ENCODE measurements around the gene MCU.
"Not testable (repeated sequence)": the region's sequence is repeated elsewhere in the genome, so short reads cannot be mapped to it uniquely, and the experiment has no call there.

Gene MCU

GRCh38 chr10:72732521-72732920 lies 40.6 kb downstream of the MCU start:
- no peaks in the 10 kb centered on the region for H3K9me3 ChIP-seq (ENCODE audit: control insufficient read depth, insufficient read depth, low read depth, low read length)
- H3K9ac ChIP-seq (ENCODE audit: low read length) = no peak overlapping the region
- no peak overlapping the region for H3K27ac ChIP-seq (ENCODE audit: low read depth, low read length)

GRCh38 chr10:72733989-72734388 lies 42.0 kb downstream of the MCU start:
- Histone ChIP-seq H3K9me3 (ENCODE audit: control insufficient read depth, insufficient read depth, low read depth, low read length) (no peaks in the 10 kb centered on the region), H3K27me3 (ENCODE audit: control insufficient read depth, insufficient read depth, low read length) (no peaks in the 10 kb centered on the region), H3K27ac (ENCODE audit: low read depth, low read length) (no peak overlapping the region), H3K36me3 (ENCODE audit: control insufficient read depth, insufficient read depth, low read length) (no peaks in the 10 kb centered on the region), H3K9ac (ENCODE audit: low read length) (no peak overlapping the region), H3K4me3 (ENCODE audit: low read depth, low read length) (no peak overlapping the region), H3K4me1 (ENCODE audit: control insufficient read depth, insufficient read depth, low read length) (peaks cover 8% of the 10 kb centered on the region; the same call in 1 of the 2 replicates)

More at GRCh38 chr10:72732521-72732920, 40.6 kb downstream of the MCU start:
- Histone ChIP-seq H3K4me1 (ENCODE audit: control insufficient read depth, insufficient read depth, low read length) (peaks cover 8% of the 10 kb centered on the region; the same call in 1 of the 2 replicates), H3K27me3 (ENCODE audit: control insufficient read depth, insufficient read depth, low read length) (no peaks in the 10 kb centered on the region), H3K36me3 (ENCODE audit: control insufficient read depth, insufficient read depth, low read length) (no peaks in the 10 kb centered on the region), H3K4me3 (ENCODE audit: low read depth, low read length) (no peak overlapping the region)

- Histone ChIP-seq H3K27me3 (ENCODE audit: control insufficient read depth, insufficient read depth, low read length) (no peaks in the 10 kb centered on the region), H3K4me1 (ENCODE audit: control insufficient read depth, insufficient read depth, low read length) (peaks cover 8% of the 10 kb centered on the region; the same call in 1 of the 2 replicates)
These were observed 43.5 kb downstream of the MCU start for GRCh38 chr10:72735288-72735936.

GRCh38 chr10:72736176-72736827 lies 44.4 kb downstream of the MCU start:
- no peaks in the 10 kb centered on the region for H3K27me3 ChIP-seq (ENCODE audit: control insufficient read depth, insufficient read depth, low read length)
- H3K9ac ChIP-seq (ENCODE audit: low read length) = no peak overlapping the region
- H3K27ac ChIP-seq (ENCODE audit: low read depth, low read length) = no peak overlapping the region; the same call in 1 of the 2 replicates
- H3K4me1 ChIP-seq (ENCODE audit: control insufficient read depth, insufficient read depth, low read length) = peaks cover 8% of the 10 kb centered on the region; the same call in 1 of the 2 replicates
- H3K9me3 ChIP-seq (ENCODE audit: control insufficient read depth, insufficient read depth, low read depth, low read length) = no peaks in the 10 kb centered on the region
- no peaks in the 10 kb centered on the region for H3K36me3 ChIP-seq (ENCODE audit: control insufficient read depth, insufficient read depth, low read length)
- no peak overlapping the region for H3K4me3 ChIP-seq (ENCODE audit: low read depth, low read length)

More at GRCh38 chr10:72735288-72735936, 43.5 kb downstream of the MCU start:
- H3K36me3 ChIP-seq (ENCODE audit: control insufficient read depth, insufficient read depth, low read length) = no peaks in the 10 kb centered on the region
- H3K27ac ChIP-seq (ENCODE audit: low read depth, low read length) = no peak overlapping the region
- no peak overlapping the region for H3K9ac ChIP-seq (ENCODE audit: low read length)
- no peak overlapping the region for H3K4me3 ChIP-seq (ENCODE audit: low read depth, low read length)
- H3K9me3 ChIP-seq (ENCODE audit: control insufficient read depth, insufficient read depth, low read depth, low read length) = no peaks in the 10 kb centered on the region

GRCh38 chr10:72736828-72737220 lies 44.9 kb downstream of the MCU start:
- Histone ChIP-seq H3K4me1 (ENCODE audit: control insufficient read depth, insufficient read depth, low read length) (peaks cover 8% of the 10 kb centered on the region; the same call in 1 of the 2 replicates), H3K9me3 (ENCODE audit: control insufficient read depth, insufficient read depth, low read depth, low read length) (no peaks in the 10 kb centered on the region), H3K4me3 (ENCODE audit: low read depth, low read length) (no peak overlapping the region), H3K9ac (ENCODE audit: low read length) (no peak overlapping the region), H3K27ac (ENCODE audit: low read depth, low read length) (peak overlapping the region; percentile 23; the same call in 1 of the 2 replicates), H3K36me3 (ENCODE audit: control insufficient read depth, insufficient read depth, low read length) (no peaks in the 10 kb centered on the region), H3K27me3 (ENCODE audit: control insufficient read depth, insufficient read depth, low read length) (no peaks in the 10 kb centered on the region)

- not testable (repeated sequence) for H3K9ac ChIP-seq (ENCODE audit: low read length); H3K4me3 ChIP-seq (ENCODE audit: low read depth, low read length); H3K27ac ChIP-seq (ENCODE audit: low read depth, low read length); H3K27me3 ChIP-seq (ENCODE audit: control insufficient read depth, insufficient read depth, low read length); H3K36me3 ChIP-seq (ENCODE audit: control insufficient read depth, insufficient read depth, low read length); H3K4me1 ChIP-seq (ENCODE audit: control insufficient read depth, insufficient read depth, low read length); H3K9me3 ChIP-seq (ENCODE audit: control insufficient read depth, insufficient read depth, low read depth, low read length)
These were observed 45.4 kb downstream of the MCU start for GRCh38 chr10:72737357-72737756.

GRCh38 chr10:72738486-72738885 lies 46.5 kb downstream of the MCU start:
- no peak overlapping the region for H3K9ac ChIP-seq (ENCODE audit: low read length)
- no peaks in the 10 kb centered on the region for H3K36me3 ChIP-seq (ENCODE audit: control insufficient read depth, insufficient read depth, low read length)
- peak overlapping the region; percentile 67; the same call in 1 of the 2 replicates for H3K27ac ChIP-seq (ENCODE audit: low read depth, low read length)
- no peaks in the 10 kb centered on the region for H3K27me3 ChIP-seq (ENCODE audit: control insufficient read depth, insufficient read depth, low read length)
- peaks cover 8% of the 10 kb centered on the region; the same call in 1 of the 2 replicates for H3K4me1 ChIP-seq (ENCODE audit: control insufficient read depth, insufficient read depth, low read length)
- no peaks in the 10 kb centered on the region for H3K9me3 ChIP-seq (ENCODE audit: control insufficient read depth, insufficient read depth, low read depth, low read length)
- H3K4me3 ChIP-seq (ENCODE audit: low read depth, low read length) = no peak overlapping the region

- no peaks in the 10 kb centered on the region for H3K9me3 ChIP-seq (ENCODE audit: control insufficient read depth, insufficient read depth, low read depth, low read length)
- no peak overlapping the region for H3K4me3 ChIP-seq (ENCODE audit: low read depth, low read length)
- no peak overlapping the region for H3K9ac ChIP-seq (ENCODE audit: low read length)
- no peaks in the 10 kb centered on the region for H3K27me3 ChIP-seq (ENCODE audit: control insufficient read depth, insufficient read depth, low read length)
- H3K4me1 ChIP-seq (ENCODE audit: control insufficient read depth, insufficient read depth, low read length) = peaks cover 11% of the 10 kb centered on the region
- H3K27ac ChIP-seq (ENCODE audit: low read depth, low read length) = no peak overlapping the region
- no peaks in the 10 kb centered on the region for H3K36me3 ChIP-seq (ENCODE audit: control insufficient read depth, insufficient read depth, low read length)
These were observed 48.6 kb downstream of the MCU start for GRCh38 chr10:72740528-72740927.

- Histone ChIP-seq H3K27me3 (ENCODE audit: control insufficient read depth, insufficient read depth, low read length) (no peaks in the 10 kb centered on the region), H3K4me3 (ENCODE audit: low read depth, low read length) (no peak overlapping the region), H3K4me1 (ENCODE audit: control insufficient read depth, insufficient read depth, low read length) (peaks cover 7% of the 10 kb centered on the region), H3K9ac (ENCODE audit: low read length) (no peak overlapping the region), H3K9me3 (ENCODE audit: control insufficient read depth, insufficient read depth, low read depth, low read length) (no peaks in the 10 kb centered on the region), H3K36me3 (ENCODE audit: control insufficient read depth, insufficient read depth, low read length) (no peaks in the 10 kb centered on the region), H3K27ac (ENCODE audit: low read depth, low read length) (no peak overlapping the region)
These were observed 50.1 kb downstream of the MCU start for GRCh38 chr10:72742092-72742491.

- Histone ChIP-seq H3K4me3 (ENCODE audit: low read depth, low read length) (no peak overlapping the region), H3K36me3 (ENCODE audit: control insufficient read depth, insufficient read depth, low read length) (no peaks in the 10 kb centered on the region), H3K9ac (ENCODE audit: low read length) (no peak overlapping the region), H3K27me3 (ENCODE audit: control insufficient read depth, insufficient read depth, low read length) (no peaks in the 10 kb centered on the region), H3K27ac (ENCODE audit: low read depth, low read length) (no peak overlapping the region), H3K9me3 (ENCODE audit: control insufficient read depth, insufficient read depth, low read depth, low read length) (no peaks in the 10 kb centered on the region), H3K4me1 (ENCODE audit: control insufficient read depth, insufficient read depth, low read length) (peaks cover 7% of the 10 kb centered on the region)
These were observed 50.9 kb downstream of the MCU start for GRCh38 chr10:72742797-72743196.

GRCh38 chr10:72744566-72744965 lies 52.6 kb downstream of the MCU start:
- Histone ChIP-seq H3K9me3 (ENCODE audit: control insufficient read depth, insufficient read depth, low read depth, low read length) (no peaks in the 10 kb centered on the region), H3K4me3 (ENCODE audit: low read depth, low read length) (no peak overlapping the region), H3K27me3 (ENCODE audit: control insufficient read depth, insufficient read depth, low read length) (no peaks in the 10 kb centered on the region), H3K9ac (ENCODE audit: low read length) (no peak overlapping the region), H3K27ac (ENCODE audit: low read depth, low read length) (no peak overlapping the region), H3K4me1 (ENCODE audit: control insufficient read depth, insufficient read depth, low read length) (peaks cover 7% of the 10 kb centered on the region), H3K36me3 (ENCODE audit: control insufficient read depth, insufficient read depth, low read length) (no peaks in the 10 kb centered on the region)

Data from HUES6 (cell line).